Gastroesophageal sphincter (tissue), 4 donors: Measurements from ENCODE around the gene GASK1A. TPM values are rescaled to one million over a fixed set of nuclear protein-coding genes. Genes with fewer than 3 reads are reported as not detected.

Experiments used
- ATAC-seq: fragments of 150-250 bp; one replicate; pipeline ENCODE4 v1.9.1; 2016; ENCODE audit warnings: mild to moderate bottlenecking, moderate library complexity
- H3K27ac ChIP-seq, 4 donors: fragments of 200-600 bp; sonication (generic) in 3 of 4; 1 replicate in 3 of 4; 2 replicates in 1 of 4; pipeline ENCODE4 v1.5.1; 2016 to 2019
- H3K27me3 ChIP-seq: fragments of 200-600 bp; sonication (generic); one replicate; pipeline ENCODE4 v1.5.1; 2019
- H3K36me3 ChIP-seq, 2 donors: fragments of 200-600 bp; sonication (generic); one replicate each; pipeline ENCODE4 v1.5.1; 2019; ENCODE audit warnings: control low read depth in 1 of 2
- H3K4me1 ChIP-seq, 3 donors: fragments of 200-600 bp; sonication (generic); 1 replicate in 2 of 3; 2 replicates in 1 of 3; pipeline ENCODE4 v1.5.1; 2016 to 2019; ENCODE audit warnings: control low read depth in 2 of 3
- H3K4me3 ChIP-seq, 2 donors: fragments of 200-600 bp; sonication (generic); one replicate each; pipeline ENCODE4 v1.5.1; 2019; ENCODE audit warnings: mild to moderate bottlenecking in 1 of 2, moderate library complexity in 1 of 2
- H3K9me3 ChIP-seq, 3 donors: fragments of 200-600 bp; sonication (generic); one replicate each; pipeline ENCODE4 v1.5.1; 2017 to 2019; ENCODE audit warnings: control low read depth in 2 of 3
- CTCF ChIP-seq, 4 experiments: fragments of 200-600 bp in 2 of 4; fragments of 450-650 bp in 2 of 4; sonication (generic) in 1 of 4; IDR thresholded peaks; one replicate each; pipeline ENCODE4 v1.5.1; 2017 to 2019; ENCODE audit warnings: antibody characterized with exemption in 4 of 4, mild to moderate bottlenecking in 2 of 4, moderate library complexity in 2 of 4
- EP300 ChIP-seq: sonication (generic); formaldehyde crosslinking; IDR thresholded peaks from one replicate; pipeline ENCODE4 v1.6.1; 2017; ENCODE audit warnings: antibody characterized with exemption, mild to moderate bottlenecking
- POLR2A ChIP-seq, 2 donors: fragments of 450-650 bp; IDR thresholded peaks; one replicate each; pipeline ENCODE4 v1.6.1; 2017; ENCODE audit warnings: antibody characterized with exemption in 2 of 2, mild to moderate bottlenecking in 2 of 2, moderate library complexity in 1 of 2
- POLR2AphosphoS5 ChIP-seq: sonication (generic); formaldehyde crosslinking; IDR thresholded peaks from one replicate; pipeline ENCODE4 v1.6.1; 2017; ENCODE audit warnings: antibody characterized with exemption
- WGBS, 2 donors: methylation state at CpG; one replicate each; pipeline ENCODE4 v1.1.5; 2018; ENCODE audit warnings: low coverage in 1 of 2; 5-methylcytosine and 5-hydroxymethylcytosine counted together
- total RNA-seq, 4 donors: library from RNA; depleted of rRNA; stranded (reverse); fragments of >200 nt; gene quantifications; one replicate each; pipeline ENCODE4 v1.1.0, GENCODE V29; 2016

Gene GASK1A
- total RNA-seq, 4 donors from 2014 or later, result 11.5 to 49.3 (median 24.2) TPM

DNA sequence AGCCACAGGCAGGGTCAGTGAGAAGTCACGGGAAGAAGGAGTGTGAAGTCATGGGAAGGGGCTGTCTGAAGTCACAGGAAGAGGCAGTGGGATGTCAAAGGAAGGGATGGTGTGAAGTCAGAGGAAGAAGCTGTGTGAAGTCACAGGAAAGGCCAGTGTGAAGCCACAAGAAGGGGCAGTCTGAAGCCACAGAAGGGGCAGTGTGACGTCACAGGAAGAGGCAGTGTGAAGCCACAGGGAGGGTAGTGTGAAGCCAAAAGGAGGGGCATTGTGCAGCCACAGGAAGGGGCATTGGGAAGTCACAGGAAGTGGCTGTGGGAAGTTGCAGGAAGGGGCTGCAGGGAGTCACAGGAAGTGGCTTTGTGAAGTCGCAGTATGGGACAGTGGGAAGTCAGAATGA, 35.1 kb downstream of the GASK1A start:
- no peak for ATAC-seq
- Histone ChIP-seq H3K4me1 (peaks cover 0 to 16% (median 0%) of the 10 kb centered on the region in 3 donors), H3K27me3 (no peaks in the 10 kb centered on the region), H3K36me3 (no peaks in the 10 kb centered on the region), H3K4me3 (no peak overlapping the region), H3K9me3 (no peaks in the 10 kb centered on the region), H3K27ac (no peak overlapping the region)
- WGBS, 2 donors, result 89 to 90% methylated on average over 3 of the region's 3 CpGs
- TF ChIP-seq CTCF (IDR thresholded peaks at IDR 0.05), result no peak
- no peak for TF ChIP-seq EP300
- TF ChIP-seq POLR2A (IDR thresholded peaks at IDR 0.05), result no peak
- no peak for TF ChIP-seq POLR2AphosphoS5

DNA sequence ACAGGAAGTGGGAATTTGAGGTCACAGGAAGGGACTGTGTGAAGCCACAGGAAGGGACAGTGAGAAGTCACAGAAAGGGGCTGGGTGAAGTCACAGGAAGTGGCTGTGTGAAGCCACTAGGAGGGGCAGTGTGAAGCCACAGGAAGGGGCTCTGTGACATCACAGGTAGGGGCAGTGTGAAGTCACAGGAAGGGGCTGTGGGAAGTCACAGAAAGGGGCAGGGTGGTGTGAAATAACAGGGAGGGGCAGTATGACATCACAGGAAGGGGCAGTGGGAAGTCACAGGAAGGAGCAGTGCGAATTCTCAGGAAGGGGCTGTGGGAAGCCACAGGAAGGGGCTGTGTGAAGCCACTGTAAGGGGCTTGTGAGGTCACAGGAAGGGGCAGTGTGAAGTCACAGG, 35.8 kb downstream of the GASK1A start:
- Histone ChIP-seq H3K36me3 (no peaks in the 10 kb centered on the region), H3K27me3 (no peaks in the 10 kb centered on the region), H3K27ac (no peak overlapping the region), H3K4me3 (no peak overlapping the region), H3K4me1 (peaks cover 0 to 23% (median 0%) of the 10 kb centered on the region in 3 donors), H3K9me3 (no peaks in the 10 kb centered on the region)
- TF ChIP-seq POLR2AphosphoS5 (no peak), CTCF (IDR thresholded peaks at IDR 0.05) (no peak), POLR2A (IDR thresholded peaks at IDR 0.05) (no peak), EP300 (no peak)
- no peak for ATAC-seq
- WGBS, 2 donors, result 60 to 80% methylated on average over 1 of the region's 1 CpG

GRCh38 chr3:43015572-43015971, 36.5 kb downstream of the GASK1A start:
- no peaks in the 10 kb centered on the region for H3K36me3 ChIP-seq
- H3K27me3 ChIP-seq, result no peaks in the 10 kb centered on the region
- no peak for TF ChIP-seq POLR2A (IDR thresholded peaks at IDR 0.05)
- TF ChIP-seq POLR2AphosphoS5, result no peak
- TF ChIP-seq CTCF (IDR thresholded peaks at IDR 0.05), result no peak
- no peak for TF ChIP-seq EP300
- peaks cover 0 to 27% (median 0%) of the 10 kb centered on the region in 3 donors for H3K4me1 ChIP-seq
- no peaks in the 10 kb centered on the region for H3K9me3 ChIP-seq
- H3K27ac ChIP-seq, result no peak overlapping the region
- no peak overlapping the region for H3K4me3 ChIP-seq
- WGBS, 2 donors, result 75 to 78% methylated on average over 1 of the region's 1 CpG
- ATAC-seq, result no peak

DNA sequence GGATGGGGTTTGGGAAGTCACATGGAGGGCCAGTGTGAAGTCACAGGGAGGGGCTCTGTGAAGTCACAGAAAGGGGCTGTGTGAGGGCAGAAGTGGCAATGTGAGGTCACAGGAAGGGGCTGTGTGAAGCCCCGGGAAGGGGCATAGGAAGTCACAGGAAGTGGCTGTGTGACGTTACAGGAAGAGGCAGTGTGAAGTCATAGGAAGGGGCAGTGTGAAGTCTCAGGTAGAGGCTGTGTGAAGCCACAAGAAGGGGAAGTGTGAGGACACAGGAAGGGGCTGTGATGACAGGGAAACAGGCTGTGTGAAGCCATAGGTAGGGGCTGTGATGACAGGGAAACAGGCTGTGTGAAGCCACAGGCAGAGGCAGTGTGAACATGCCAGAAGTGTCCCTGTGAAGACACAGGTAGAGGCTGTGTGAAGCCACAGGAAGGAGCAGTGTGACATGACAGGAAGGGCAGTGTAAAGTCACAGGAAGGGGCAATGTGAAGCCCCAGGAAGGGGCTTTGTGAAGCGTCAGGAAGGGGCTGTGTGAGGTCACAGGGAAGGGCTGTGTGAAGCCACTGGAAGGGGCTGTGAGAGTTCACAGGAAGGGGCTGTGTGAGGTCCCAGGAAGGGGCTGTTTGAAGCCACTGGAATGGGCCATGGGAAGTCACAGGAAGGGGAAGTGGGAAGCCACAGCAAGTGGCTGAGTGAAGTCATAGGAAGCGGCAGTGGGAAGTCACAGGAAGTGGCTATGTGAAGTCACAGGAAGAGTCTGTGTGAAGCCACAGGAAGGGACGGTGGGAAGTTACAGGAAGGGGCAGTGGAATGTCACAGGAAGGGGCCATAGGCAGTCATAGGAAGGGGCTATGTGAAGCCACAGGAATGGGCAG, 37.1 kb downstream of the GASK1A start:
- TF ChIP-seq POLR2AphosphoS5 (no peak), EP300 (no peak), CTCF (IDR thresholded peaks at IDR 0.05) (no peak), POLR2A (IDR thresholded peaks at IDR 0.05) (no peak)
- no peak for ATAC-seq
- no peak overlapping the region for H3K4me3 ChIP-seq
- no peaks in the 10 kb centered on the region for H3K27me3 ChIP-seq
- H3K36me3 ChIP-seq, result no peaks in the 10 kb centered on the region
- 76 to 80% methylated on average over 3 to 5 of the region's 5 CpGs for WGBS, 2 donors
- H3K4me1 ChIP-seq, result peaks cover 0 to 29% (median 0%) of the 10 kb centered on the region in 3 donors
- H3K9me3 ChIP-seq, result no peaks in the 10 kb centered on the region
- H3K27ac ChIP-seq, result no peak overlapping the region

GRCh38 chr3:43017004-43017403, 37.9 kb downstream of the GASK1A start:
- Histone ChIP-seq H3K4me3 (no peak overlapping the region), H3K27ac (no peak overlapping the region), H3K36me3 (no peaks in the 10 kb centered on the region), H3K27me3 (no peaks in the 10 kb centered on the region), H3K9me3 (no peaks in the 10 kb centered on the region), H3K4me1 (peaks cover 0 to 37% (median 0%) of the 10 kb centered on the region in 3 donors)
- 85 to 93% methylated on average over 1 of the region's 1 CpG for WGBS, 2 donors
- TF ChIP-seq POLR2A (IDR thresholded peaks at IDR 0.05) (no peak), POLR2AphosphoS5 (no peak), EP300 (no peak), CTCF (IDR thresholded peaks at IDR 0.05) (no peak)
- ATAC-seq, result no peak
